Esophagus muscularis mucosa (tissue), 4 donors: ENCODE results near the gene MYL5. TPM values are rescaled to one million over a fixed set of nuclear protein-coding genes. Genes with fewer than 3 reads are reported as not detected.
A peak's percentile ranks its signal among the peaks of the same experiment; 100 is the strongest.
"Not testable (repeated sequence)": the region's sequence is repeated elsewhere in the genome, so short reads cannot be mapped to it uniquely, and the experiment has no call there.

ENCODE experiments used
- DNase-seq: peaks from one replicate; pipeline ENCODE4 v3.0.0-alpha.2; 2017; ENCODE audit errors: extremely low spot score
- H3K27ac ChIP-seq, 4 donors: fragments of 200-600 bp; sonication (generic); replicated peaks in 1 of 4; 1 replicate in 3 of 4; 2 replicates in 1 of 4; pipeline ENCODE4 v1.5.1; 2016 to 2019; ENCODE audit warnings: mild to moderate bottlenecking in 1 of 4
- H3K27me3 ChIP-seq, 4 donors: fragments of 200-600 bp; sonication (generic); one replicate each; pipeline versions ENCODE4 v1.5.1 to v1.6.0; 2016 to 2019
- H3K36me3 ChIP-seq, 4 donors: fragments of 200-600 bp; sonication (generic); one replicate each; pipeline ENCODE4 v1.5.1; 2016 to 2019
- H3K4me1 ChIP-seq, 4 donors: fragments of 200-600 bp; sonication (generic); one replicate each; pipeline ENCODE4 v1.5.1; 2016 to 2019
- H3K4me3 ChIP-seq, 4 donors: fragments of 200-600 bp; sonication (generic); 1 replicate in 2 of 4; 2 replicates in 2 of 4; pipeline ENCODE4 v1.5.1; 2016 to 2019; ENCODE audit warnings: mild to moderate bottlenecking in 4 of 4, moderate library complexity in 1 of 4
- H3K9me3 ChIP-seq, 4 donors: fragments of 200-600 bp; sonication (generic); 1 replicate in 3 of 4; 2 replicates in 1 of 4; pipeline ENCODE4 v1.5.1; 2016 to 2019
- CTCF ChIP-seq, 3 experiments: fragments of 200-600 bp in 2 of 3; fragments of 450-650 bp in 1 of 3; sonication (generic) in 2 of 3; IDR thresholded peaks; one replicate each; pipeline ENCODE4 v1.5.1; 2017 to 2019; ENCODE audit warnings: antibody characterized with exemption in 3 of 3, mild to moderate bottlenecking in 2 of 3, moderate library complexity in 1 of 3
- EP300 ChIP-seq: sonication (generic); formaldehyde crosslinking; IDR thresholded peaks from one replicate; pipeline ENCODE4 v1.6.1; 2017; ENCODE audit warnings: antibody characterized with exemption
- POLR2A ChIP-seq: fragments of 450-650 bp; IDR thresholded peaks from one replicate; pipeline ENCODE4 v1.6.1; 2017; ENCODE audit warnings: antibody characterized with exemption, moderate library complexity, mild to moderate bottlenecking, low read depth
- POLR2AphosphoS5 ChIP-seq, 2 donors: sonication (generic); formaldehyde crosslinking; IDR thresholded peaks; one replicate each; pipeline ENCODE4 v1.6.1; 2017; ENCODE audit warnings: antibody characterized with exemption in 2 of 2
- WGBS: methylation state at CpG from one replicate; pipeline ENCODE4 v1.1.5; 2018; 5-methylcytosine and 5-hydroxymethylcytosine counted together
- intact Hi-C: fragments of 100-400 bp; cut with DNase I; formaldehyde crosslinking; loops from one replicate; pipeline ENCODE4 v1.15.1; 2023
- total RNA-seq, 4 donors: library from RNA; depleted of rRNA; stranded (reverse); fragments of >200 nt; gene quantifications; one replicate each; pipeline versions ENCODE4 v1.1.0 to v1.2.1, GENCODE V29; 2016

The MYL5 gene
- total RNA-seq, 4 donors from 2014 or later: 7.9 to 9.9 (median 9.6) TPM

GRCh38 chr4:704198-704891 lies 30.0 kb downstream of the MYL5 start:
- Histone ChIP-seq H3K9me3 (no peaks in the 10 kb centered on the region), H3K27me3 (no peaks in the 10 kb centered on the region), H3K4me3 (no peak overlapping the region), H3K4me1 (peaks cover 23 to 42% (median 36%) of the 10 kb centered on the region in 4 donors), H3K27ac (no peak overlapping the region), H3K36me3 (no peaks in the 10 kb centered on the region)
- intact Hi-C loops: no loop called here
- DNase-seq: no peak
- TF ChIP-seq POLR2AphosphoS5 (IDR thresholded peaks at IDR 0.05): no peak
- no peak for TF ChIP-seq POLR2A
- TF ChIP-seq EP300: no peak
- no peak for TF ChIP-seq CTCF (IDR thresholded peaks at IDR 0.05)
- WGBS: 96% methylated on average over 40 of the region's 46 CpGs

- H3K4me1 ChIP-seq: peaks cover 23 to 47% (median 41%) of the 10 kb centered on the region in 4 donors
- H3K27me3 ChIP-seq: no peaks in the 10 kb centered on the region
- DNase-seq: no peak
- intact Hi-C loops: no loop called here
- TF ChIP-seq POLR2A (no peak), EP300 (no peak), CTCF (IDR thresholded peaks at IDR 0.05) (no peak), POLR2AphosphoS5 (IDR thresholded peaks at IDR 0.05) (no peak)
- peak overlapping the region; percentile 76 to 98 (median 98) for H3K4me3 ChIP-seq
- H3K36me3 ChIP-seq: no peaks in the 10 kb centered on the region
- H3K9me3 ChIP-seq: no peaks in the 10 kb centered on the region
- H3K27ac ChIP-seq: peak overlapping the region; percentile 20 to 89 (median 86)
- WGBS: 96% methylated on average over 1 of the region's 1 CpG
These were observed 30.6 kb downstream of the MYL5 start for GRCh38 chr4:704971-705277.

- Histone ChIP-seq H3K4me3 (peak within 1 kb of the TSS; percentile 76 to 98 (median 98)), H3K9me3 (no peaks in the 10 kb centered on the region), H3K4me1 (peaks cover 23 to 50% (median 46%) of the 10 kb centered on the region in 4 donors), H3K27me3 (no peaks in the 10 kb centered on the region), H3K36me3 (no peaks in the 10 kb centered on the region), H3K27ac (peak within 1 kb of the TSS; percentile 80 to 89 (median 86))
- WGBS: 3% methylated on average over 44 of the region's 82 CpGs
- peak; percentile 98 for DNase-seq
- TF ChIP-seq POLR2A: no peak
- TF ChIP-seq CTCF (IDR thresholded peaks at IDR 0.05): peak in 1 of 3 experiments; percentile 13
- peak; percentile 86 to 87 for TF ChIP-seq POLR2AphosphoS5 (IDR thresholded peaks at IDR 0.05)
- TF ChIP-seq EP300: no peak
- intact Hi-C loops: no loop called here
These were observed 31.1 kb downstream of the MYL5 start, which contains the start of gene PCGF3 for GRCh38 chr4:705278-706082. PCGF3 (plus strand) TSS chr4:705832; CDS start chr4:733681, 27,849 bp downstream.

GRCh38 chr4:706083-706633 lies 31.8 kb downstream of the MYL5 start:
- H3K9me3 ChIP-seq, intact Hi-C loops, H3K36me3 ChIP-seq, H3K27me3 ChIP-seq, DNase-seq: not testable (repeated sequence)
- Histone ChIP-seq H3K27ac (peak overlapping the region; percentile 80 to 89 (median 86)), H3K4me3 (peak overlapping the region; percentile 76 to 98 (median 98)), H3K4me1 (peaks cover 23 to 50% (median 48%) of the 10 kb centered on the region in 4 donors)
- 5% methylated on average over 9 of the region's 21 CpGs for WGBS
